Measurements from ENCODE around the gene NBDY. TPM values are rescaled to one million over a fixed set of nuclear protein-coding genes. Genes with fewer than 3 reads are reported as not detected.
"Not testable (repeated sequence)": the region's sequence is repeated elsewhere in the genome, so short reads cannot be mapped to it uniquely, and the experiment has no call there.

The NBDY gene
- total RNA-seq, 1 experiment from 2014 or later = 12.0 TPM

DNA sequence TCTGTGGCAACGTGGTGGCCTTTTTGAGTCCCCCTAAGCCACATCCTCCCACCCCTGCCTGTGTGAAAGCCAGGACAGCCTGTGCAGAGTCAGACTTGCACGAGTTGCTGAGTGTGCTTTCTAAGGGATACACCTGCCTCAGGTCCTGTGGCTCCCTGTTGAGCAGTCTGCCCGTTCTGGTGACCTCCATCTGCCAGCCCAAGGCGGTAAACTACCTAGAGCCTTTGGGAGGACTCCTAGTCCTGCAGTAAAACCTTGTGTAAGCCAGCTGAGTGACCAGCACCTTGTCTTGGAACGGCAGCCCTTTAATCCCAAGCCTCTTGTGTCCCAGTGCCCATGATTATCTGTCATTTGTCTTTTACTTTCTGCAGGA, 69.3 kb downstream of the NBDY start:
- Histone ChIP-seq H3K4me3 (ENCODE audit: insufficient read depth, low read depth, low read length) (no peak overlapping the region), H3K36me3 (replicated peaks; ENCODE audit: control insufficient read depth, insufficient read depth, low read length) (no peaks in the 10 kb centered on the region), H3K27me3 (ENCODE audit: control insufficient read depth, insufficient read depth, low read length) (no peaks in the 10 kb centered on the region)
- DNase-seq = peak; percentile 2

- DNase-seq = peak; percentile 12
- H3K4me3 ChIP-seq (ENCODE audit: insufficient read depth, low read depth, low read length) = no peak overlapping the region
Measured at GRCh38 chrX:56798866-56799758, 70.1 kb downstream of the NBDY start.

GRCh38 chrX:56800307-56800706, 71.3 kb downstream of the NBDY start:
- peak; percentile 4 for DNase-seq
- no peaks in the 10 kb centered on the region for H3K36me3 ChIP-seq (replicated peaks; ENCODE audit: control insufficient read depth, insufficient read depth, low read length)
- H3K27me3 ChIP-seq (ENCODE audit: control insufficient read depth, insufficient read depth, low read length) = no peaks in the 10 kb centered on the region
- H3K4me3 ChIP-seq (ENCODE audit: insufficient read depth, low read depth, low read length) = no peak overlapping the region

More at GRCh38 chrX:56798866-56799758, 70.1 kb downstream of the NBDY start:
- no peaks in the 10 kb centered on the region for H3K36me3 ChIP-seq (replicated peaks; ENCODE audit: control insufficient read depth, insufficient read depth, low read length)
- no peaks in the 10 kb centered on the region for H3K27me3 ChIP-seq (ENCODE audit: control insufficient read depth, insufficient read depth, low read length)

DNA sequence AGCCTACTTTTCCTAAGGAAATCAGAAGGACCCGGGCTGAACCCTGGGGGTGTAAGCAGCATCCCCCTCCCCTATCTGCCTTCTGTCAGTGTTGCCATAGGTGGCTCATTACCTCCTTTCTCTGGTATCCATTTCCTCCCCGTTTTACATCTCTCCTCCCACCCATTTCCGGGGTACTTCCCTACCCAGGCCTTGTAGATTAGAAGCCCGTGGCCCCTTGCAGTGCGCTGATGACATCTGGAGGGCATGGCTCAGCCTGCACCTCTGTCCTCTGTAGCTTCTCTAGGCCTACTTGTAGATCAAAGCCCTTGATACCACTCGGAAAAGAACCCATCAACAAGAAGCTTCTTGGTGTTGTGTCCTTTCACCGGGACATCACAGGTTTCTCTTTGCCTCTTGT, 71.8 kb downstream of the NBDY start:
- H3K4me3 ChIP-seq (ENCODE audit: insufficient read depth, low read depth, low read length) = no peak overlapping the region
- peak; percentile 17 for DNase-seq
- H3K27me3 ChIP-seq (ENCODE audit: control insufficient read depth, insufficient read depth, low read length) = no peaks in the 10 kb centered on the region
- no peaks in the 10 kb centered on the region for H3K36me3 ChIP-seq (replicated peaks; ENCODE audit: control insufficient read depth, insufficient read depth, low read length)

DNA sequence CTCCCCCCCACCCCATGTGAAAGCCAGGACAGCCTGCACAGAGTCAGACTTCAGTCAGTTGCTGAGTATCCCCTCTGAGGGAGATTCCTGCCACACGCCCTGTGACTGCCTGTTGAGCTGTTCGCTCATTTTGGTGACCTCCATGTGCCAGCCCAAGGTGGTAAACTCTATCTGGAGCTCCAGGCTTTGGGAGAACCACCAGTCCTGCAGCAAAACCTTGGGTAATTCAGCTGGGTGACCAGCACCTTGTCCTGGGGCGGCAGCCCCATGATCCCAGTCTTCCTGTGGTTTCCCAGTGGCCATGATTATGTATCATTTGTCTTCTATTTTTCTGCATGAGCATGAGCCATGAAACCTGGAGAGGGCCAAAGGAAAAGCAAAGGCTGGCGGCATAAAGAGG, 73.4 kb downstream of the NBDY start:
- Histone ChIP-seq H3K27me3 (ENCODE audit: control insufficient read depth, insufficient read depth, low read length) (no peaks in the 10 kb centered on the region), H3K36me3 (replicated peaks; ENCODE audit: control insufficient read depth, insufficient read depth, low read length) (no peaks in the 10 kb centered on the region), H3K4me3 (ENCODE audit: insufficient read depth, low read depth, low read length) (no peak overlapping the region)
- peak; percentile 7 for DNase-seq

GRCh38 chrX:56802921-56803849, 74.1 kb downstream of the NBDY start:
- Histone ChIP-seq H3K36me3 (replicated peaks; ENCODE audit: control insufficient read depth, insufficient read depth, low read length) (no peaks in the 10 kb centered on the region), H3K4me3 (ENCODE audit: insufficient read depth, low read depth, low read length) (no peak overlapping the region), H3K27me3 (ENCODE audit: control insufficient read depth, insufficient read depth, low read length) (no peaks in the 10 kb centered on the region)
- DNase-seq = peak; percentile 47

DNA sequence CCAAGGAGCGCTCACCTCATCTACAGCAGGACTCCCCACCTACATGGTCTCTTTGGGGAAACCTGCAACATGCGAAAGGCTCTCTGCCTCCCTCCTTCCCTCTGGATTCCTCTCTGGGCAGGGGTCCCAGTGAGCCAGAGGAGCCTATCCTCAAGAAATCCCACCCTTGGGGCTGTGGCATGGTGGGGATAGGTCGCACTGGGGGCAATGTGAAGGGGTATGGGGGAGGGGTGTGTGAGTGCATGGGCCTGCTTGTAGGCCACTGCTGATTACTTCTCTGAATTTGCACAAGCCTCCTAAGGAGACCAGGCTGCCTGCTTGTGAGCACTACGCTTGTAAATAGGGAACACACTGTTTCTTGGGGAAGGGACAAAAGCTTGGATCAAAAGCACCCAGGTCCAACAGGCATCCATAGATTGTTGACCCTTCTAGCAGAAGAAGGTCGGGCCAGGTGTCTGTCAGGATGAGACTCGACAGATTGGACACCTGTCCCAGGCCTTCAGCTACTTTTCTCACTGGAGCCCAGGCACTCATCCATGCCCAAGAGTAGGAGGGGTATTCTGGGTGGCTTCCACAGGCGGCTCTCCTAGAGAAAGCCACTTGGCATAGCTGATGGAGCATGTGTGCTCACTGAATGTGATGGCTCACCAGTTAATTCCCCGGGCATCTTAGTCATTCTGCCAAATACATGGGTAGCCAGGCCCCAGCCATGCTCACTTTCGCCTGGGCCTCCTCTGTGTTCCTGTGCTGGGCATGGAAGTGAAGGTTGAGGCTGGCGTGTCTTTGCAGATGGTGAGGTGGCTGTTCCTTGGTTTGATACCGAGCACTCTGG, 75.0 kb downstream of the NBDY start:
- H3K4me3 ChIP-seq (ENCODE audit: insufficient read depth, low read depth, low read length) = no peak overlapping the region
- no peaks in the 10 kb centered on the region for H3K27me3 ChIP-seq (ENCODE audit: control insufficient read depth, insufficient read depth, low read length)
- DNase-seq = no peak
- no peaks in the 10 kb centered on the region for H3K36me3 ChIP-seq (replicated peaks; ENCODE audit: control insufficient read depth, insufficient read depth, low read length)

- DNase-seq = no peak
- H3K36me3 ChIP-seq (replicated peaks; ENCODE audit: control insufficient read depth, insufficient read depth, low read length) = no peaks in the 10 kb centered on the region
- H3K4me3 ChIP-seq (ENCODE audit: insufficient read depth, low read depth, low read length) = no peak overlapping the region
- no peaks in the 10 kb centered on the region for H3K27me3 ChIP-seq (ENCODE audit: control insufficient read depth, insufficient read depth, low read length)
Measured at GRCh38 chrX:56804867-56805266, 75.8 kb downstream of the NBDY start.

- no peaks in the 10 kb centered on the region for H3K36me3 ChIP-seq (replicated peaks; ENCODE audit: control insufficient read depth, insufficient read depth, low read length)
- no peak overlapping the region for H3K4me3 ChIP-seq (ENCODE audit: insufficient read depth, low read depth, low read length)
- H3K27me3 ChIP-seq (ENCODE audit: control insufficient read depth, insufficient read depth, low read length) = no peaks in the 10 kb centered on the region
- DNase-seq = no peak
Measured at GRCh38 chrX:56805399-56805798, 76.4 kb downstream of the NBDY start.

GRCh38 chrX:56806176-56806575, 77.1 kb downstream of the NBDY start:
- not testable (repeated sequence) for DNase-seq; H3K4me3 ChIP-seq (ENCODE audit: insufficient read depth, low read depth, low read length); H3K27me3 ChIP-seq (ENCODE audit: control insufficient read depth, insufficient read depth, low read length); H3K36me3 ChIP-seq (replicated peaks; ENCODE audit: control insufficient read depth, insufficient read depth, low read length)

DNA sequence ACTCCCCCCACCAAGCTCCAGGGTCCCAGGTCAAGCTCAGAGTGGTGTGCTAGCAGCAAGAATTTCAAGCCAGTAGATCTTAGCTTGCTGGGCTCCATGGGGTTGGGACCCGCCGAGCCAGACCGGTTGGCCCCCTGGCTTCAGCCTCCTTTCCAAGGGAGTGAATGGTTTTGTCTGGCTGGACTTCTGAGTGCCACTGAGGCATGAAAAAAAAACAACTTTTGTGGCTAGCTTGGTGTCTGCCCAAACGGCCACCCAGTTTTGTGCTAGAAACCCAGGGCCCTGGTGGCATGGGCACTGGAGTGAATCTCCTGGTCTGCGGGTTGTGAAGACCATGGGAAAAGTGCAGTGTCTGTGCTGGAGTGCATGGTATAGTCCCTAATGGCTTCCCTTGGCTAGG, 82.6 kb downstream of the NBDY start:
- Histone ChIP-seq H3K27me3 (ENCODE audit: control insufficient read depth, insufficient read depth, low read length) (no peaks in the 10 kb centered on the region), H3K36me3 (replicated peaks; ENCODE audit: control insufficient read depth, insufficient read depth, low read length) (no peaks in the 10 kb centered on the region), H3K4me3 (ENCODE audit: insufficient read depth, low read depth, low read length) (no peak overlapping the region)
- no peak for DNase-seq

DNA sequence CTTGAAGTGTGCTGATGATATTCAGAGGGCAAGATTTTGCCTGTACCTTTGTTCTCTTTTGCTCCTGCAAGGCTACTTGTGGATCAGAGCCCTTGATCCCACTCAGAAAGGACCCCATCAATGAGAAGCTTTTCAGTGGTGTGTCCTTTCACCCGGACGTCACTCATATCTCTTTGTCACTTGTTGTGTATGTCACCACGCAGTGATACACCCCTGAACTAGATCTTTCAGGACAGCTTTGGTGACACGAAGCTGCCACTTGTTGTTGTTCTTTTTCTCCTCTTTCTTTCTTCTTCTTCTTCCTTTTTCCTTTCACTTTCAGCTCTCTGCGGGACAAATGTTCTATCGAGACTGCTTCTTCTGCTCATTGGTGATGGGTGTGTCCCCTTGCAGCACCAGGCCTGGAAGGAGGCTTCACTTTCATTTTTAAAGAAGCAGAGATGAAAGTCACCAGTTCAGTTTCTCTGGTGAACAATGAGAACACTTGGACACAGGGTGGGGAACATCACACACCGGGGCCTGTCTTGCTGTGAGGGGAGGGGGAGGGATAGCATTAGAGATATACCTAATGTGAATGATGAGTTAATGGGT, 83.6 kb downstream of the NBDY start:
- H3K36me3 ChIP-seq (replicated peaks; ENCODE audit: control insufficient read depth, insufficient read depth, low read length) = no peaks in the 10 kb centered on the region
- no peak overlapping the region for H3K4me3 ChIP-seq (ENCODE audit: insufficient read depth, low read depth, low read length)
- DNase-seq = no peak
- no peaks in the 10 kb centered on the region for H3K27me3 ChIP-seq (ENCODE audit: control insufficient read depth, insufficient read depth, low read length)

DNA sequence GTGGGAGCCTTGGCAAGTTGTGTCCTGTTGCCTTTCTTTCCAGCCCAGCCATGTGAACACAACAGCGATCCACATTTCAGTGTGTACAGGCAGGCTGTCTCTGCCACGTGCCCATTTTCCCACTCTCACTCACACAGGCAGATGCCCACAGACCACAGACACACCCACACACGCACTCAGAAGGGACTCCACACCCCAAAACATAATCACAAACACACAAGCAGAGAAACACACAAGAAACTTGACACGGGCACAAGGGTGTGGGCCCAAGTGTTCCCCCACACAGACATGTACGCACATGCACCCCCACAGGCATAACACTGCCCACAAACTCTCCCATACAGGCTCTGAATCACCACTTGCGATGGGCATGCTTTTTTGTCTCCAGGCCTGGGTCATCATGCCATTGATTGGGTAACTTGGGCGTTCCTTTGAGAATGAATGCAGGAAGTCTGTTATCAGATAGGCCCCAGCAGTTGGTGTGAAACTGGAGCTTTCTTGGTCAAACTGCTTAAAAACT, 84.3 kb downstream of the NBDY start:
- Histone ChIP-seq H3K27me3 (ENCODE audit: control insufficient read depth, insufficient read depth, low read length) (no peaks in the 10 kb centered on the region), H3K36me3 (replicated peaks; ENCODE audit: control insufficient read depth, insufficient read depth, low read length) (no peaks in the 10 kb centered on the region), H3K4me3 (ENCODE audit: insufficient read depth, low read depth, low read length) (no peak overlapping the region)
- no peak for DNase-seq

- DNase-seq = no peak
- H3K27me3 ChIP-seq (ENCODE audit: control insufficient read depth, insufficient read depth, low read length) = no peaks in the 10 kb centered on the region
- H3K36me3 ChIP-seq (replicated peaks; ENCODE audit: control insufficient read depth, insufficient read depth, low read length) = no peaks in the 10 kb centered on the region
- no peak overlapping the region for H3K4me3 ChIP-seq (ENCODE audit: insufficient read depth, low read depth, low read length)
Measured at GRCh38 chrX:56817179-56817578, 88.1 kb downstream of the NBDY start.
